HEK293 (cell line): ENCODE data around the gene NOC2L.

Experiments used
- CTCF ChIA-PET: fragments of 350-600 bp; formaldehyde crosslinking; extraction: SDS; loops from one replicate; lab custom pipeline; 2021; ENCODE audit warnings: antibody characterized with exemption; lab: Yijun Ruan, JAX
- POLR2A ChIA-PET: fragments of 300-600 bp; formaldehyde crosslinking; extraction: SDS; loops from one replicate; lab custom pipeline; 2020; ENCODE audit warnings: antibody characterized with exemption, inconsistent platforms; lab: Yijun Ruan, JAX
- H3K27ac ChIP-seq: fragments of 200-500 bp; sonication (Bioruptor generic); 2 replicates; pipeline ENCODE4 v1.5.1; 2014; ENCODE audit warnings: low read depth, low read length, control low read depth, inconsistent platforms; ENCODE audit errors: extremely low read depth
- H3K36me3 ChIP-seq, 2 experiments: fragments of 200-500 bp in 1 of 2; sonication (Bioruptor generic) in 1 of 2; 1 replicate in 1 of 2; 2 replicates in 1 of 2; pipeline ENCODE4 v1.5.1; 2014 to 2017; ENCODE audit warnings: inconsistent platforms in 2 of 2, low read length in 2 of 2; ENCODE audit not compliant: control insufficient read depth in 2 of 2, insufficient read depth in 1 of 2
- H3K4me1 ChIP-seq: fragments of 200-500 bp; sonication (Bioruptor generic); 2 replicates; pipeline ENCODE4 v1.5.1; 2014; ENCODE audit warnings: mild to moderate bottlenecking, low read length, inconsistent platforms; ENCODE audit not compliant: control insufficient read depth, insufficient read depth
- H3K4me3 ChIP-seq: 2 replicates; pipeline ENCODE4 v1.5.1; 2011; ENCODE audit warnings: low read depth, mild to moderate bottlenecking, control low read depth, low read length, moderate library complexity
- H3K9me3 ChIP-seq: fragments of 200-500 bp; sonication (Bioruptor generic); 2 replicates; pipeline ENCODE4 v1.5.1; 2014; ENCODE audit warnings: low read depth, low read length, inconsistent platforms; ENCODE audit not compliant: control insufficient read depth, insufficient read depth
- GLIS1 ChIP-seq: fragments of 450-650 bp; formaldehyde crosslinking; IDR thresholded peaks from 2 replicates; pipeline ENCODE4 v1.5.1; 2016; ENCODE audit warnings: missing biosample characterization, missing genetic modification characterization
- HOXC10 ChIP-seq: sonication (generic); formaldehyde crosslinking; IDR thresholded peaks from 2 replicates; pipeline ENCODE4 v1.8.1; 2023; ENCODE audit warnings: mild to moderate bottlenecking, missing genetic modification reagents
- PRDM10 ChIP-seq: fragments of 450-650 bp; formaldehyde crosslinking; IDR thresholded peaks from 2 replicates; pipeline ENCODE4 v1.5.1; 2016; ENCODE audit warnings: missing biosample characterization, missing genetic modification characterization
- SCRT1 ChIP-seq: fragments of 450-650 bp; formaldehyde crosslinking; IDR thresholded peaks from 2 replicates; pipeline ENCODE4 v1.5.1; 2016; ENCODE audit warnings: missing biosample characterization, missing genetic modification characterization, borderline replicate concordance
- SP2 ChIP-seq: fragments of 450-650 bp; formaldehyde crosslinking; IDR thresholded peaks from 2 replicates; pipeline ENCODE4 v1.5.1; 2016; ENCODE audit warnings: missing biosample characterization, missing genetic modification characterization
- SP7 ChIP-seq: fragments of 450-650 bp; formaldehyde crosslinking; IDR thresholded peaks from 2 replicates; pipeline ENCODE4 v1.5.1; 2016; ENCODE audit warnings: missing biosample characterization, missing genetic modification characterization
- TSHZ1 ChIP-seq: fragments of 450-650 bp; formaldehyde crosslinking; IDR thresholded peaks from 2 replicates; pipeline ENCODE4 v1.5.1; 2016; ENCODE audit warnings: missing biosample characterization, missing genetic modification characterization, borderline replicate concordance
- WT1 ChIP-seq: fragments of 450-650 bp; formaldehyde crosslinking; IDR thresholded peaks from 2 replicates; pipeline ENCODE4 v1.5.1; 2016; ENCODE audit warnings: missing biosample characterization, missing genetic modification characterization
- ZBTB26 ChIP-seq: fragments of 450-650 bp; formaldehyde crosslinking; optimal IDR thresholded peaks from 2 replicates; pipeline ENCODE3; 2016; ENCODE audit warnings: missing biosample characterization, mild to moderate bottlenecking, missing genetic modification characterization
- ZBTB44 ChIP-seq: fragments of 450-650 bp; IDR thresholded peaks from 2 replicates; pipeline ENCODE4 v1.5.1; 2018; ENCODE audit warnings: missing biosample characterization, mild to moderate bottlenecking, missing genetic modification characterization
- ZNF133 ChIP-seq: fragments of 450-650 bp; formaldehyde crosslinking; IDR thresholded peaks from 2 replicates; pipeline ENCODE4 v1.5.1; 2016; ENCODE audit warnings: missing biosample characterization, missing genetic modification characterization
- ZNF18 ChIP-seq: fragments of 450-650 bp; formaldehyde crosslinking; IDR thresholded peaks from 2 replicates; pipeline ENCODE4 v1.5.1; 2016; ENCODE audit warnings: missing biosample characterization, missing genetic modification characterization
- ZNF184 ChIP-seq: fragments of 450-650 bp; IDR thresholded peaks from 2 replicates; pipeline ENCODE4 v1.5.1; 2018; ENCODE audit warnings: missing biosample characterization, mild to moderate bottlenecking, missing genetic modification characterization
- ZNF274 ChIP-seq, 2 experiments: fragments of 200-500 bp in 1 of 2; fragments of 450-650 bp in 1 of 2; sonication (Bioruptor generic) in 1 of 2; formaldehyde crosslinking in 1 of 2; IDR thresholded peaks; 2 replicates each; pipeline versions ENCODE4 v1.5.1 to v1.6.1; 2014 to 2016; ENCODE audit warnings: borderline replicate concordance in 1 of 2, inconsistent platforms in 1 of 2, low read length in 1 of 2, missing biosample characterization in 1 of 2, missing genetic modification characterization in 1 of 2
- ZNF354C ChIP-seq: fragments of 450-650 bp; formaldehyde crosslinking; IDR thresholded peaks from 2 replicates; pipeline ENCODE4 v1.5.1; 2016; ENCODE audit warnings: missing biosample characterization, missing genetic modification characterization, low read depth, borderline replicate concordance
- ZNF394 ChIP-seq: fragments of 450-650 bp; formaldehyde crosslinking; IDR thresholded peaks from 2 replicates; pipeline ENCODE4 v1.5.1; 2016; ENCODE audit warnings: missing biosample characterization, missing genetic modification characterization, mild to moderate bottlenecking, moderate library complexity, borderline replicate concordance
- ZNF416 ChIP-seq: fragments of 450-650 bp; formaldehyde crosslinking; IDR thresholded peaks from 2 replicates; pipeline ENCODE4 v1.5.1; 2016; ENCODE audit warnings: missing biosample characterization, missing genetic modification characterization
- ZNF580 ChIP-seq: fragments of 450-650 bp; formaldehyde crosslinking; IDR thresholded peaks from 2 replicates; pipeline ENCODE4 v1.5.1; 2016; ENCODE audit warnings: missing biosample characterization, missing genetic modification characterization
- ZNF701 ChIP-seq: fragments of 450-650 bp; formaldehyde crosslinking; IDR thresholded peaks from 2 replicates; pipeline ENCODE4 v1.5.1; 2016; ENCODE audit warnings: missing biosample characterization, missing genetic modification characterization
- ZNF768 ChIP-seq: fragments of 450-650 bp; formaldehyde crosslinking; IDR thresholded peaks from 2 replicates; pipeline ENCODE4 v1.5.1; 2018; ENCODE audit warnings: missing biosample characterization, mild to moderate bottlenecking, missing genetic modification characterization
- ZNF785 ChIP-seq: fragments of 450-650 bp; formaldehyde crosslinking; IDR thresholded peaks from 2 replicates; pipeline ENCODE4 v1.5.1; 2016; ENCODE audit warnings: missing biosample characterization, missing genetic modification characterization
- ZNF837 ChIP-seq: fragments of 450-650 bp; formaldehyde crosslinking; IDR thresholded peaks from 2 replicates; pipeline ENCODE4 v1.5.1; 2016; ENCODE audit warnings: missing biosample characterization, missing genetic modification characterization
- ZSCAN30 ChIP-seq: fragments of 450-650 bp; IDR thresholded peaks from 2 replicates; pipeline ENCODE4 v1.5.1; 2018; ENCODE audit warnings: missing biosample characterization, mild to moderate bottlenecking, missing genetic modification characterization, moderate library complexity

The NOC2L gene

GRCh38 chr1:904310-904950 lies 54.6 kb downstream of the NOC2L start:
- Histone ChIP-seq H3K9me3 (no peaks in the 10 kb centered on the region), H3K4me1 (peaks cover 5% of the 10 kb centered on the region; the same call in 1 of the 2 replicates), H3K27ac (peak overlapping the region; percentile 19; the same call in 1 of the 2 replicates), H3K4me3 (peak overlapping the region; percentile 22), H3K36me3 (no peaks in the 10 kb centered on the region)
- POLR2A ChIA-PET = interaction anchor here (0.6 to 3.6 kb wide), 6 partner anchors 15 to 41 kb away, joined by 4 to 47 read pairs (median 10); no protein-coding TSS in a partner anchor
- CTCF ChIA-PET = interaction anchor here (0.6 to 2.6 kb wide), 20 partner anchors 8 to 212 kb away, joined by 3 to 26 read pairs (median 5); partner anchors contain the start of gene NOC2L
- no peak for TF ChIP-seq ZNF785 (tag by site-specific recombination)
- TF ChIP-seq SCRT1 (tag by site-specific recombination) = no peak
- TF ChIP-seq ZNF354C = no peak
- no peak for TF ChIP-seq ZNF274 (IDR thresholded peaks at IDR 0.05; ENCODE audit: low read length)
- TF ChIP-seq ZNF274 (tag by site-specific recombination; IDR thresholded peaks at IDR 0.05; ENCODE audit: borderline replicate concordance) = no peak
- TF ChIP-seq ZNF184 (tag by site-specific recombination) = no peak
- peak; percentile 86 for TF ChIP-seq ZBTB26 (tag by site-specific recombination)
- peak; percentile 44; the same call in 1 of the 2 replicates for TF ChIP-seq SP7 (tag by site-specific recombination)
- no peak for TF ChIP-seq ZNF18 (tag by site-specific recombination)
- TF ChIP-seq WT1 (tag by site-specific recombination) = no peak
- TF ChIP-seq ZNF768 (tag by site-specific recombination) = no peak
- TF ChIP-seq ZNF701 (tag by site-specific recombination) = no peak
- peak; percentile 98 for TF ChIP-seq ZSCAN30 (tag by site-specific recombination)
- TF ChIP-seq ZBTB44 = peak; percentile 58; the same call in 1 of the 2 replicates
- no peak for TF ChIP-seq ZNF394 (tag by site-specific recombination)
- TF ChIP-seq ZNF837 (tag by site-specific recombination) = no peak
- TF ChIP-seq TSHZ1 = no peak
- TF ChIP-seq ZNF416 (tag by site-specific recombination) = no peak
- no peak for TF ChIP-seq ZNF580 (tag by site-specific recombination)
- no peak for TF ChIP-seq ZNF133 (tag by site-specific recombination)
- TF ChIP-seq SP2 (tag by site-specific recombination) = peak; percentile 55
- TF ChIP-seq GLIS1 (tag by site-specific recombination) = peak; percentile 40; the same call in 1 of the 2 replicates
- TF ChIP-seq HOXC10 = no peak
- no peak for TF ChIP-seq PRDM10 (tag by site-specific recombination)
